GM10847 (cell line): ENCODE data around the gene RTP1.

ENCODE experiments used
- POLR2A ChIP-seq: IDR thresholded peaks from 2 replicates; pipeline ENCODE4 v1.6.1; 2011; ENCODE audit not compliant: insufficient read length; ENCODE audit errors: extremely low read depth

The RTP1 gene

GRCh38 chr3:187197335-187197649 is at the start of gene RTP1:
Gene RTP1 (plus strand): TSS chr3:187197486. CDS start chr3:187197516, 30 bp downstream.
- TF ChIP-seq POLR2A, result no peak

- TF ChIP-seq POLR2A, result no peak
Observed at GRCh38 chr3:187150186-187150585, 47.1 kb upstream of the RTP1 start.

GRCh38 chr3:187150599-187150998 is 46.7 kb upstream of the RTP1 start:
- no peak for TF ChIP-seq POLR2A

GRCh38 chr3:187161556-187161955 is 35.7 kb upstream of the RTP1 start:
- no peak for TF ChIP-seq POLR2A

GRCh38 chr3:187162265-187162953 is 34.9 kb upstream of the RTP1 start:
- TF ChIP-seq POLR2A, result no peak

- TF ChIP-seq POLR2A, result no peak
Observed at GRCh38 chr3:187165144-187165543, 32.1 kb upstream of the RTP1 start.

- no peak for TF ChIP-seq POLR2A
Observed at GRCh38 chr3:187166750-187167149, 30.5 kb upstream of the RTP1 start.

GRCh38 chr3:187167777-187168176 is 29.5 kb upstream of the RTP1 start:
- TF ChIP-seq POLR2A, result no peak

- TF ChIP-seq POLR2A, result no peak
Observed at GRCh38 chr3:187169231-187169960, 27.9 kb upstream of the RTP1 start.

GRCh38 chr3:187172929-187173328 is 24.4 kb upstream of the RTP1 start:
- TF ChIP-seq POLR2A, result no peak

- no peak for TF ChIP-seq POLR2A
Observed at GRCh38 chr3:187181454-187182170, 15.7 kb upstream of the RTP1 start.

- TF ChIP-seq POLR2A, result no peak
Observed at GRCh38 chr3:187183210-187183862, 13.9 kb upstream of the RTP1 start.

GRCh38 chr3:187183903-187184302 is 13.4 kb upstream of the RTP1 start:
- TF ChIP-seq POLR2A, result no peak

GRCh38 chr3:187185759-187186158 is 11.5 kb upstream of the RTP1 start:
- no peak for TF ChIP-seq POLR2A

GRCh38 chr3:187186375-187186774 is 10.9 kb upstream of the RTP1 start:
- no peak for TF ChIP-seq POLR2A
